Right renal pelvis (tissue), 4 donors: Measurements from ENCODE around the gene LGMN. TPM values are rescaled to one million over a fixed set of nuclear protein-coding genes. Genes with fewer than 3 reads are reported as not detected.
"Not testable (repeated sequence)": the region's sequence is repeated elsewhere in the genome, so short reads cannot be mapped to it uniquely, and the experiment has no call there.

Experiments
- DNase-seq, 4 donors: peaks; one replicate each; pipeline ENCODE4 v3.0.0-alpha.2; 2013; ENCODE audit warnings: low read depth in 4 of 4, low spot score in 3 of 4, missing footprints in 1 of 4
- polyA plus RNA-seq, 4 donors: library from polyadenylated mRNA; unstranded; fragments of 120-200 nt; gene quantifications; one replicate each; pipeline ENCODE4 v1.2.1, GENCODE V29; 2013; ENCODE audit not compliant: insufficient read length in 4 of 4

The LGMN gene
- polyA plus RNA-seq, 4 donors = 121 to 148 (median 132) TPM

- not testable (repeated sequence) for DNase-seq
Measured at GRCh38 chr14:92680330-92680729, 68.1 kb downstream of the LGMN start.

DNA sequence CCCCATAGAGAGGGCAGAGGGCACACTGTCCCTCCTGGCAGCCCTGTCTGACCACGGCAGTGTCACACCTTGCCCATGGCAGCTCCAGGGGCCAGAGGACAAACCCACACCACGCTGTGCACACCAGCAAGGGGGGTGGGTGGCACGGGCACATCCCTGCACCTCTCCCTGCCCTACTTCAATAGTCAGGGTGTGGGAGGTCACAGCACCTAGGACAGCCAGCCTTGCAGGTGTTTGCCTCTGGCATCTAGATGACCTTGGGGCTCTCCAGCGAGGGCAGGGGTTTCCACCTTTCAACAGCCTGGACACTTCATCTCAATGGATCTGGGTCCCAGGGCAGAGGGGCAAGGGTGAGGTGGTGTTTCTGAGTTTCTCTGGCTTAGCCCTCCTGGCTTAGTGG lies 69.2 kb downstream of the LGMN start:
- no peak for DNase-seq

DNA sequence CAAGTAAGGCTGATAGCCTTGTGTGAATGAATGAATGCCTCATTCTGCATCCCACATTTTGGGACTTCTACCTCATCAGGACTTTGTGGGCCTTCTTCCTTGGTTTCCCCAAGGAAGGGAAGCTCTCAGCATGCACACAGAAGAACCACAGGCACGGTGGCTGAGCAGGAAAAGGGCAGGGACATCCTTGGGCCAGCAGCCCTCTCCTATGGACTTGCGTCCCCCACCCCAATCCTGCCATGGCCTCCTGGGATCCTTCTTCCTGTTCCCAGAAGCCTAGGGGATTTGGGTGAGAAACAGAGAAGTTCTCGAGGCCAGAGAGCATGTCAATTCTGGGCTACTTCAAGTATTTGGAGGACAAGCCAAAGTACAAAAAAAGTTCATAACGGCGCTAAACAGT lies 69.7 kb downstream of the LGMN start:
- no peak for DNase-seq

GRCh38 chr14:92677955-92678354 lies 70.5 kb downstream of the LGMN start:
- DNase-seq = no peak

DNA sequence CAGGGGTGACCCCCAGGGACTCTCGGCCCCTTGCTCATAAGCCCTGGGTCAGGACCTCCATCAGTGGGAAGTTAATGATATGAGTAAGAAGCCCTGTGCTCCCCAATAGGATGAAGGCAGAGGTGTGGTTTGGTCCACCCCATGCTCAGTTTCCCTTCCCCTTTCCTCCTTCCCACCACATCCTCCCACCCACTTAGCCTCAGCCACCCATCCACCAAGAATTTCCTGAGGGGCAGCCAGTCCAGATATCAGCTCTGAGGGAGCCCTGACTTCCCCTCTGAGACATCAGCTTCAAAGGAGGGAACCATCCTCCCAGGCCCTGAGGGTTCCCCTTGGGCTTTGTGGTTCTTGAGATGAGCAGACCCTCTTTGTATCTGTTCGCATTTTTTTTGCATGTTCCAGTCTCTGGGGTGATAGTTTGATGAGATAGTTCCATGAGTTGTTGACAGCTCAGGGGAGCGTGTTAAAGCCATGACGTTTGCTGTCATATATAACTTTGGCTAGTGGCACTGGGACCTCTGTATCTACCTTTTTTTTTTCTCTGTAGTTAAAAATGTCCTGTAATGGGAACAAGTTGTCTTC lies 71.2 kb downstream of the LGMN start:
- no peak for DNase-seq

DNA sequence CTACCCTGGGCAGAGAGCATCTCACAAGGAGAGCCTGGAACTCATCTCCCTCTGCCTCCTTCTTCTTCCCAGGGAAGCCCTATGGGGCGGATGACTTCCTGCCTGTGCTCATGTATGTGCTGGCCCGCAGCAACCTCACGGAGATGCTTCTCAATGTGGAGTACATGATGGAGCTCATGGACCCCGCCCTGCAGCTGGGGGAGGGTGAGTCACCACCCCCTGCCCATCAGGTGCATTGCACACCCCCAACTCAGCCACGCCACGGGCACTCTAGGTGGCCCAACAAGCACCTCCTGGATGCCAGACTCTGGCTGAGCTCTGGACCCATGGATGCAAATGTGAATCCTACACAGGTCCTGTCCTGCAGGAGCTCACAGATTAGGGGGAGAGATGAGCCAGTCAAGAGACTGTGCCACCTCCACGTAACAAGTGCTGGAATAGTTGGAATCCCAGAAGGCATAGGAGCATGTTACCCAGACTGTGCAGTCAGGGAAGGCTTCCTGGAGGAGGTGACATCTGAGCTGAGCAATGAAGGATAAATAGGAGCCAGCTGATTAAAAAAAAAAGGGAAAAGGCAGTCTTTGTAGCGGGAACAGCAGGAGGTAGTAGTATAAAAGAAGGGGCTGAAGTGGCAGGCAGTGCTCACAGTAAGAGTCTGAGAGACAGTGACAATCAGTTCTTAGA lies 71.9 kb downstream of the LGMN start:
- no peak for DNase-seq

- no peak for DNase-seq
Measured at GRCh38 chr14:92675976-92676375, 72.5 kb downstream of the LGMN start.

GRCh38 chr14:92675421-92675820 lies 73.0 kb downstream of the LGMN start:
- no peak for DNase-seq

DNA sequence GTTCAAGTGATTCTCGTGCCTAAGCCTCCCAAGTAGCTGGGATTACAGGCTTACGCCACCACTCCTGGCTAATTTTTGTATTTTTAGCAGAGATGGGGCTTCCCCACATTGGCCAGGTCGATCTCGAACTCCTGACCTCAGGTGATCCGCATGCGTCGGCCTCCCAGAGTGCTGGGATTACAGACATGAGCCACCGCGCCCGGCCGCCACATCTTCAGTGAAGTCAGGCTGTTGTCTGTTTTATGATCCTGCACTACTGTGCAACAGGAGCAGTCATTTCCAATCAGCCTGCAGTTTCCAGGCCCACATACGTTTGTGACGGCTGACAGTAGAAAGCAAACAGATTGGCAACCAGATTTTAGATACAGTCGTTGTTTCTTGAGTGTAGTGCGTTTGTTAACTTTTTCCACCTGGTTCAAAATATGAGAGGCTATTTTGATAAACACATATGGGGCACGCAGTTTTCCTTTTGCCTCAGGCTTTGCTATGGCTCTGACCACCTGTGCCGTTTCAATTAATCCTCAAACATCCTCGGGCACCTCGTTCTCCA lies 74.8 kb downstream of the LGMN start:
- no peak for DNase-seq

- DNase-seq = no peak
Measured at GRCh38 chr14:92670643-92671366, 77.6 kb downstream of the LGMN start.

DNA sequence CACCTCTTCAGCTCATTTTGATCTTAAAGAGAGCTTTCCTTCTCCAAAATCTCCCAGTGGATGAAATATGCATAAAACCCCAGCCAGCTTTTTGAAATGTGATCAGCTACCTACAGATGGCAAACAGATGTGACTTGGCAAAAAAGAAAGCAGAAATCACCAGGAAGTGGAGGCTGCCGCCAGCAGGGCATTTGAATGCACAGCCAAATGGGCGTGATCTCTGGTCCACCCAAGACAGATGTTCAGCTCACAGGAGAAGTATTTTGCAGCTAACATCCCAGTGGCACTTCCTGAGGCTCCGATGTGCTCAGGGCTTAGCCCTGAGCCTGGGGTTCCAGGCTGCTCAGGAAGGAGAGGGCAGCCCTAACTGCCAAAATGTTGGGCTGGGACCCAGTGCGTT lies 78.3 kb downstream of the LGMN start:
- DNase-seq = no peak

DNA sequence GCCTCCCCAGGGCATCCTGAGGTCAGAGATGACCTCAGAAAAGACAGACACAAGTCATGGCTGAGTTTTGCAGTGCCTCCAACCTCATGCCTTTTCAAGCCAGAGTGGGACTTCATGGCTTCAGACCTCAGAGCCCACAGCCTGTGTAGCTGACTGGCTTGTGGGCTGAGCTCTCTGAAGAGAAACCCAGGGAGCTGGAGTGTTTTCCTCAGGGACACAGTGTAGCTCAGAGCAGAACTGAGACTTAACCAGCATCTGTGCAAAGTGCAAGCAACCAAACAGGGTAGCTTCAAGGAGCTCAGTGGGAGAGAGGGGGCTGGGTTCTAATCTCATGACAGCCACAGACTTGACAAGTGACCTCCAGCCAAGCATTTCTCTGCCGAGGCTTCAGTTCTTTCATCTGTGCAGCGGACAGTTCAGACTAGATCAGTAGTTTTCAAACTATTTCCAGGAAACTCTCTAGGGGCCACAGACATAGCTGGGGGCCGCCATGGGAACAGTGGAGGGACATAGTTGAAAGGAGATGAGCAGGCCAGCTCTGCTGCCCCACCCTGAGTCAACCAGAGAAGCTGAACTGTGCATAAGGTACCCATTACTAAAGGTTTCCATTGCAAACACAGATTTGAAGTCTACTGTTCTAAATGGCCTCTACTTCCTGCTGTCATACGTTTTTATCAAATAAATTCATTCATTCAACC lies 80.0 kb downstream of the LGMN start:
- no peak for DNase-seq

- DNase-seq = no peak
Measured at GRCh38 chr14:92666251-92666650, 82.2 kb downstream of the LGMN start.

- DNase-seq = no peak
Measured at GRCh38 chr14:92665661-92666110, 82.7 kb downstream of the LGMN start.

GRCh38 chr14:92663049-92663448 lies 85.4 kb downstream of the LGMN start:
- DNase-seq = no peak

DNA sequence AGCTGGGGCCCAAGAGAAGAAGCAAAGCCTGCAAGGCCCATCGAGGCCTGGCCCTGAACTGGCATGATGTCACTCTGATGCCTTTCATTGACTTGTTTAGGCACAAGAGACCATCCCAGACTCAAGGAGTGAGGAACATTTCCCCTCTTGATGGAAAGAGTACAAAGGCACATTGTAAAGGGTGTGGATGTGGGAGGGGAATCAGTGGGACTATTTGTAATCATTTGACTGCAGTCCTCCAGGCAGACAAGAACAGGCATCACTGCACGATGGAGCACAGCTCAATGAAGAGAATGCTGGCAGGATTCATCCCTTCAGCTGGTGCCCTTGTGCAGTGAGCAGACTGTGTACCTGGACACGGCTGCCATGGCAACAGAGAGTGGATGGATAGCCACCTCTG lies 87.9 kb downstream of the LGMN start:
- no peak for DNase-seq

DNA sequence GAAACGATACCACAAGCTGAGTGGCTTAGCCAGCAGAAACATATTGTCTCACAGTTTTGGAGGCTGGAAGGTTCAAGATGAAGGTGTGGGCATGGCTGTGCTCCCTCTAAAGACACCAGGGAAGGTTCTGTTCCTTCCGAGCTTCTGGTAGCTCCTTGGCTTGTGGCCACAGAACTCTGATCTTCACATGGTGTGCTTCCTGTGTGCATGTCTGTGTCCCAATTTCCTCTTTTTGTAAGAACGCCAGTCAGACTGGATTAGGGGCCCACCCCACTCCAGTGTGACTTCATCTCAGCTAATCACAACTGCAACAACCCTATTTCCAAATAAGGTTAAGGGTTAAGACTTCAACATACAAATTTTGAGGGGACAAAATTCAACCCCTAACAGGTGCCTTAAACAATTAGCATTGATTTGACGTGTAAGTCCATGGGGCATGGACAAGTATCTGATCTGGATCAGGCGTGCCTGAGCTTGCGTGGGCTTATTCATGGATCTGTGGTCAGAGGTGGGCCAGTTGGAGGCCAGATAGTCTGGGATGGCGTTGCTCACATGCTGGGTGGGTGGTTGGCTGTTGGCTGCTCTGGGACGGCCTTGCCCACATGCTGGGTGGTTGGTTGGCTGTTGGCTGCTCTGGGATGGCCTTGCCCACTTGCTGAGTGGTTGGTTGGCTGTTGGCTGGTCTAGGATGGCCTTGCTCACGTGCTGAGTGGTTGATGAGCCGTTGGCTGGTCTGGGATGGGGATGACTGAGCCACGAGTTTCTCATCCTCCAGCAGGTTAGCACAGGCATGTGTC lies 88.5 kb downstream of the LGMN start:
- DNase-seq = no peak

- DNase-seq = no peak
Measured at GRCh38 chr14:92658684-92659083, 89.7 kb downstream of the LGMN start.

- DNase-seq = no peak
Measured at GRCh38 chr14:92658160-92658559, 90.3 kb downstream of the LGMN start.

GRCh38 chr14:92657457-92658142 lies 90.8 kb downstream of the LGMN start:
- no peak for DNase-seq
